K562 (cell line): Measurements from ENCODE around the gene ACR. TPM values are rescaled to one million over a fixed set of nuclear protein-coding genes. Genes with fewer than 3 reads are reported as not detected.

Source experiments
- FOXK2 ChIP-seq, 2 experiments: fragments of 450-650 bp; IDR thresholded peaks in 1 of 2; conservative IDR thresholded peaks in 1 of 2; 2 replicates each; pipeline ENCODE4 v1.6.1; 2016; ENCODE audit warnings: low read depth in 2 of 2, mild to moderate bottlenecking in 1 of 2
- MECOM ChIP-seq: fragments of 250-450 bp; sonication (Bioruptor Pico); IDR thresholded peaks from 2 replicates; pipeline ENCODE4 v1.8.0; 2022; ENCODE audit warnings: inconsistent platforms
- MGA ChIP-seq: fragments of 450-650 bp; IDR thresholded peaks from 2 replicates; pipeline ENCODE4 v1.6.1; 2016; ENCODE audit warnings: mild to moderate bottlenecking, moderate library complexity
- NFE2 ChIP-seq: IDR thresholded peaks from 2 replicates; pipeline ENCODE4 v1.6.1; 2014; ENCODE audit warnings: antibody characterized with exemption, low read depth
- PML ChIP-seq: IDR thresholded peaks from 2 replicates; pipeline ENCODE4 v1.6.1; 2012; ENCODE audit warnings: low read length, inconsistent platforms
- PTTG1 ChIP-seq: fragments of 450-650 bp; IDR thresholded peaks from 2 replicates; pipeline ENCODE4 v1.6.1; 2016; ENCODE audit warnings: low read depth, mild to moderate bottlenecking, missing genetic modification characterization, missing compliant biosample characterization
- TOE1 ChIP-seq, 2 experiments: fragments of 450-650 bp in 1 of 2; sonication (generic) in 1 of 2; formaldehyde crosslinking in 1 of 2; IDR thresholded peaks; 2 replicates each; pipeline versions ENCODE4 v1.7.1 to v1.8.0; 2016 to 2022; ENCODE audit warnings: borderline replicate concordance in 2 of 2, mild to moderate bottlenecking in 2 of 2, antibody characterized with exemption in 1 of 2, inconsistent platforms in 1 of 2, low read depth in 1 of 2, missing genetic modification reagents in 1 of 2, moderate library complexity in 1 of 2
- TSC22D4 ChIP-seq: fragments of 450-650 bp; IDR thresholded peaks from 2 replicates; pipeline ENCODE4 v1.6.1; 2016; ENCODE audit warnings: missing genetic modification characterization, missing biosample characterization, control low read depth
- ZNF274 ChIP-seq: IDR thresholded peaks from 2 replicates; pipeline ENCODE4 v1.6.1; 2011; ENCODE audit warnings: low read depth, mild to moderate bottlenecking, low read length, moderate library complexity, borderline replicate concordance
- polyA plus RNA-seq, 8 experiments: library from polyadenylated mRNA; depleted of rRNA in 4 of 8; stranded (reverse) in 5 of 8; unstranded in 3 of 8; fragments of >200 nt; fragmentation: Nextera tagmentation in 2 of 8; fragmentation: Illumina TruSeq in 1 of 8; extraction: Ambion mirVana in 2 of 8; extraction: Trizol in 1 of 8; gene quantifications; 2 replicates each; pipeline versions ENCODE4 v1.2.1 to v1.2.3, GENCODE V29; 2011 to 2014; ENCODE audit warnings: inconsistent platforms in 1 of 8, missing spikeins in 1 of 8
- total RNA-seq, 7 experiments: library from RNA; depleted of rRNA in 6 of 7; stranded (reverse); fragments of >200 nt in 6 of 7; fragmentation: Illumina TruSeq in 2 of 7; extraction: Trizol in 2 of 7; gene quantifications; 2 replicates each; pipeline versions ENCODE4 v1.2.1 to v1.2.3, GENCODE V29; 2011 to 2021; ENCODE audit warnings: low replicate concordance in 1 of 7
- TF ChIP-seq, protein P1 (sequence below): sonication (generic); formaldehyde crosslinking; IDR thresholded peaks from 2 replicates; pipeline ENCODE4 v1.4.0; 2020; ENCODE audit warnings: mild to moderate bottlenecking, missing genetic modification reagents
- TF ChIP-seq, protein P2 (sequence below): fragments of 450-650 bp; formaldehyde crosslinking; IDR thresholded peaks from 2 replicates; pipeline ENCODE4 v1.4.0; 2022; ENCODE audit warnings: mild to moderate bottlenecking, moderate library complexity

ACR gene
- total and polyA plus RNA-seq, 9 of the 15 experiments (the other 6 are each of a cell fraction or from before 2014, with no cell fraction given): not detected

DNA sequence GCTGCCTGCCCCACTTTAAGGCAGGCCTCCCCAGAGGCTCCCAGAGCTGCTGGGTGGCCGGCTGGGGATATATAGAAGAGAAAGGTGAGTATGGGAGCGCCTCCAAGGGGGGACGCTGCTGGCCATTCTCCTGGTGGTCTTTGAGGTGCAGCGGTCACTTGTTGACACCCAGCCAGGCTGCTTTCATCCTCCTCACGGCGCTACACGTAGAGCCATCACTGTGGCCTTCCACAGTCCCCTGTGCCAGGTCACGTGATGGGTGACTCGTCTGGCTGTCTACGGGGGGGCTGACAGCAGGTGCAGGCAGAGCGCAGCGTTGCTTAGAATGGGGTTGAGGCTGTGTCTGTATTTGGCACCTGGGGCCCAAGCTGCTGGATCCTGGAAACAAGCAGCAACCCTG is 1.9 kb downstream of the ACR start (continued):
- TF ChIP-seq, protein P1, sequence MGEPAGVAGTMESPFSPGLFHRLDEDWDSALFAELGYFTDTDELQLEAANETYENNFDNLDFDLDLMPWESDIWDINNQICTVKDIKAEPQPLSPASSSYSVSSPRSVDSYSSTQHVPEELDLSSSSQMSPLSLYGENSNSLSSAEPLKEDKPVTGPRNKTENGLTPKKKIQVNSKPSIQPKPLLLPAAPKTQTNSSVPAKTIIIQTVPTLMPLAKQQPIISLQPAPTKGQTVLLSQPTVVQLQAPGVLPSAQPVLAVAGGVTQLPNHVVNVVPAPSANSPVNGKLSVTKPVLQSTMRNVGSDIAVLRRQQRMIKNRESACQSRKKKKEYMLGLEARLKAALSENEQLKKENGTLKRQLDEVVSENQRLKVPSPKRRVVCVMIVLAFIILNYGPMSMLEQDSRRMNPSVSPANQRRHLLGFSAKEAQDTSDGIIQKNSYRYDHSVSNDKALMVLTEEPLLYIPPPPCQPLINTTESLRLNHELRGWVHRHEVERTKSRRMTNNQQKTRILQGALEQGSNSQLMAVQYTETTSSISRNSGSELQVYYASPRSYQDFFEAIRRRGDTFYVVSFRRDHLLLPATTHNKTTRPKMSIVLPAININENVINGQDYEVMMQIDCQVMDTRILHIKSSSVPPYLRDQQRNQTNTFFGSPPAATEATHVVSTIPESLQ (CRISPR knock-in tag): no peak
- TF ChIP-seq FOXK2 (conservative IDR thresholded peaks at IDR 0.05 in 1 of 2, IDR thresholded peaks at IDR 0.05 in 1 of 2; ENCODE audit: low read depth in 2 of 2): no peak
- TF ChIP-seq ZNF274: no peak
- no peak for TF ChIP-seq NFE2
- no peak for TF ChIP-seq MGA
- TF ChIP-seq TSC22D4 (tag): no peak
- TF ChIP-seq TOE1 (IDR thresholded peaks at IDR 0.05; ENCODE audit: borderline replicate concordance): peak; percentile 58; the same call in 1 of the 2 replicates
- no peak for TF ChIP-seq TOE1 (CRISPR knock-in tag; IDR thresholded peaks at IDR 0.05; ENCODE audit: borderline replicate concordance, low read depth)
- TF ChIP-seq PTTG1 (tag): no peak
- no peak for TF ChIP-seq PML
- no peak for TF ChIP-seq MECOM (CRISPR knock-in tag)
- TF ChIP-seq, protein P2, sequence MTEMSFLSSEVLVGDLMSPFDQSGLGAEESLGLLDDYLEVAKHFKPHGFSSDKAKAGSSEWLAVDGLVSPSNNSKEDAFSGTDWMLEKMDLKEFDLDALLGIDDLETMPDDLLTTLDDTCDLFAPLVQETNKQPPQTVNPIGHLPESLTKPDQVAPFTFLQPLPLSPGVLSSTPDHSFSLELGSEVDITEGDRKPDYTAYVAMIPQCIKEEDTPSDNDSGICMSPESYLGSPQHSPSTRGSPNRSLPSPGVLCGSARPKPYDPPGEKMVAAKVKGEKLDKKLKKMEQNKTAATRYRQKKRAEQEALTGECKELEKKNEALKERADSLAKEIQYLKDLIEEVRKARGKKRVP (CRISPR knock-in tag): no peak
